Skin of body (tissue), 2 donors: ENCODE measurements around the gene THADA. TPM values are rescaled to one million over a fixed set of nuclear protein-coding genes. Genes with fewer than 3 reads are reported as not detected.
"Not testable (repeated sequence)": the region's sequence is repeated elsewhere in the genome, so short reads cannot be mapped to it uniquely, and the experiment has no call there.

Experiments used
- DNase-seq: peaks from one replicate; lab custom pipeline; 2025; lab: John Stamatoyannopoulos, UW
- total RNA-seq: library from RNA; depleted of rRNA; stranded (reverse); fragments of >200 nt; gene quantifications from one replicate; pipeline ENCODE4 v1.2.3, GENCODE V29; 2014

THADA gene
- total RNA-seq, 1 donor from 2014 or later, result 43.2 TPM

DNA sequence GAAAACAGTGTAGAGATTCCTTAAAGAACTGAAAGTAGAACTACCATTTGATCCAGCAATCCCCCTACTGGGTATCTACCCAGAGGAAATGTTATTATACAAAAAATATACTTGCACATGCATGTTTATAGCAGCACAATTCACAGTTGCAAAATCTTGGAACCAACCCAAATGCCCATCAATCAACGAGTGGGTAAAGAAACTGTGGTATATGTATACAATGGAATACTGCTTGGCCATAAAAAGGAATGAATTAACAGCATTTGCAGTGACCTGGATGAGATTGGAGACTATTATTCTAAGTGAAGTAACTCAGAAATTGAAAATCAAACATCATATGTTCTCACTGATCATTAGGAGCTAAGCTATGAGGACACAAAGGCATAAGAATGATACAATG is 4.8 kb upstream of the THADA start:
- not testable (repeated sequence) for DNase-seq

DNA sequence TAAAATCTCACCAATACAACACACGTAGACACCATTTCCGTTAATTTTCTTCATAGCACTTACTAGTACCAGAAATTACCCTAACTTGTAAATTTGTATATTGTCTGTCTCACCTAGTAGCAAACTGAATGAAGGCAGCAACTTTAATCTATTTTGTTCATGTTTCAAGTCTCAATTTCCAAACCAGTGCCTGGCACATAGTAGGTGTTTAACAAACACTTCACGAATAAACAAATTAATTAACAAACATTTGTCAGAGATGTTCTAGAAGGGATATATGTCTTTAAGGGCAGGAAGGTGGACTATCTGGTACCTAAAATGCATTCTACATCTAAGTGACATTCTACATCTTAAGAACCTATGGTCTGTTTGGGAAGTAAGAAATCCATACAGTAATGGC is 963 bp downstream of the THADA start:
- DNase-seq, result no peak

DNA sequence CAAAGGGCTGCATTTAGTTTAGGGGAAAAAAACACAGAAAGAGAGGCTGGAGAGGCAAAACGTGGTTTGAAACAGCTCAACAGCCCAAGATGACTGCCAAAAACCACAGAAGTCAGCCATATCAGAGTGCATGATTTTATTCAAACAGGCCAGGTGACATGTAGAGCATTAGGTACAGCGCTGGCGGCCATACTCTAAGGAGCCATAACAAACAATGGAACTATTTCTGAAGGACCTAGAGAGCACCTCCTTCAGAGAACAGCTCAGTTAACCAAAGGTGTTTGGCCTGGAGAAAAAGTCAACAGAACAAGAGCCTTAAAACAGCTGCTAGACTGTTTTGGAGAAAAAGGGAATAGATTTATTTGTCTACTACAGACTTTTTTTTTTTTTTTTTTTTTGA is 2.6 kb downstream of the THADA start:
- no peak for DNase-seq

DNA sequence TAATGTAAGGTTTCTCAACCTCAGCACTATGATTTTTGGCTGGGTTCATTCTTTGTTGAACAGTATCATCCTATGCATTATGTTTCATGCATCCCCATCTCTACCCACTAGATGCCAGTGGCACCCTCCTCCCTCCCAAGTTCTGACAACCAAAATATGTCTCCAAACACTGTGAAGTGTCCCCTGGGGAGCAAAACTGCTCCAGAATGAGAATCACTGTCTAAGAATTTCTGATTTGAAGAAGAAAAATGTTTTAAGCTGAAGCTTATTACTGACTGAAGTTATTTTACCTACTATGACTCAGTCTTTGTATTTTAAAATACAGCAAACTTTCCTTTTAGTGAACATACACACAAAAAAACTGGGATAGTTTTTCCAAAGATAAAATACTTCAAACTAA is 3.4 kb downstream of the THADA start:
- no peak for DNase-seq

DNA sequence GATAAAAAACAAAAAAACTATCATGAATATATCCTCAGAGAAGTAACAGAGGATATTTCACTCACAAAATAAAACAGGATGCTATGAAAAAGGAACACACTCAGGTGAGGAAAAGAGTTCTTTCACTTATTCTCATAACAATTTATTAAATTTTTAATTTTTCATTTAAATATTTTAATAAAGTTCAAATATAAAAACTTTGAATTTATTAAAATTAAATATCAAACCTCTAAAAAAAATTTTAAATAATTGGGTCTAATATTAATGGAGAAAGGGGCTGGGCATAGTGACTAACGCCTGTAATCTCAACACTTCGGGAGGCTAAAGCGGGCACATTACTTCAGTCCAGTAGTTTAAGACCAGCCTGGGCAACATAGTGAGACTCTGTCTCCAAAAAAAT is 10.1 kb downstream of the THADA start:
- no peak for DNase-seq

DNA sequence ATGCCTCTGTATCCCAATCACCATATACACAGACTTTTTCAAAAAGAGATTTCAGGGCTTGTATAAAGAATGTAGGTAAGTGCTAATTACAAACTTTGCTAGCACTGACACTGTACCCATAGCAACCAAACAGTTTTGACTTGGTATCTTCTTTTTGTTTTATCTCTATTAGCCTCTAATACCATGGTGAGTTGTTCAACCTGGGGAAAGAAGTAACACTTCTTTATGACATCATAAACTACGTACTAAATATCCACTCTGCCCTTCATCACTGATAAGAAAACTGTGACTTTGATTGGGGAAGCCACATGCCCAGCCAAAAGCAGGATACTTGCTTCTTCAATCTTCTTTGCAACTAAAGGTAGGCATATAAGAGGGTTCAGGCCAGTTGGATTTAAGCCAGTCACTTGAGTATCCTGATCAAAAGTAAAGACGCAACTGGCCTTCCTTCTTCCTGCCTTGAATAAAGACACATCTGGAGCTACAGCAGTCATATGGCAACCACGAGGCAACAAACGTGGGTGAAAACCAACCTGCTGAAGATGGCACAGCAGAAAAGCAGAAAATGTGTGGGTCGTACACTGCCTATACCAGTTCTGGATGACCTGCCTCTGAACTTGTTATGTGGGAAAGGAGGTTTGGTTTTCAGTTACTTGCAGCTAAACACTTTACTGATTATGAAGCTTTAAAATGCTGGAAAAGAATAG is 16.4 kb downstream of the THADA start:
- DNase-seq, result no peak

DNA sequence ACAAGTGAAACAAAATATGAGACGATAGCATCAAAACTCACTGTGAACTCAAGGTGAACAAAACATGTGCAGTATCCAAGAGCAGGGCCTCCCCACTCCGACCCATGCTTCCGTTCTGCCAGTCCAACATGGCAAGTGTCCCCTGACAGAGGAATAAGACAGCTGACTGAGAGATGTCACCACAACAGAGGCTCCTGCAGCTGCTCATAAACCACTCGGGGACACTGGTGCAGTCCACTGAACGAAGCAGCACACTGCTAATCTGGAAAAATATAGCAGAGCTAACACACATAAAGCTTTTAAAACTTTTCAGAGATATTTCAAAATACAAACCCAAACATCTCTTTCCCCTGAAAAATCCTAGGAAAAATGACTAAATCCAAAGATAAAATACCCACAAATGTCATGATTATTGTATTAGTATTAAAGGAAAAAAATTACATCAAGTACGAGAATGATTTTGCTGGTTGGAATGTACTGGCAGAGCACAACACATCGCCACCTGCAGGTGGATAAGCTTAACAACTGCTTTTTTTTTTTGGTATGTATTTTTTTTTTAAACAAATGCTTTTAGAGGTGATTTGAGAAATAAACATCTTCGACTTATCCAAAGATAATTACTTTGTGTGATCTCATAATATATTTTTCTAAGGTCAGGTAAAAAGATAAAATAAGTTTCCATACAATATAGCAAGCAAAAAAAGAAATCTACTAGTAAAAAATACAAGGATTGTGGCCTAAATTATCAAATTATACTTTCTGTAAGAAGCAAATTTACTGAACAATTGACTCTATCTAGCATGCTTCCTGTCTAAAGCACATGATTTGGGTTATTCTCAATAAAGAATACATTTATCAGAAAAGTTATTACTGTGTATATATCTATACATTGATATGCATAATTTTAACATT is 18.6 kb downstream of the THADA start:
- peak; percentile 12 for DNase-seq

DNA sequence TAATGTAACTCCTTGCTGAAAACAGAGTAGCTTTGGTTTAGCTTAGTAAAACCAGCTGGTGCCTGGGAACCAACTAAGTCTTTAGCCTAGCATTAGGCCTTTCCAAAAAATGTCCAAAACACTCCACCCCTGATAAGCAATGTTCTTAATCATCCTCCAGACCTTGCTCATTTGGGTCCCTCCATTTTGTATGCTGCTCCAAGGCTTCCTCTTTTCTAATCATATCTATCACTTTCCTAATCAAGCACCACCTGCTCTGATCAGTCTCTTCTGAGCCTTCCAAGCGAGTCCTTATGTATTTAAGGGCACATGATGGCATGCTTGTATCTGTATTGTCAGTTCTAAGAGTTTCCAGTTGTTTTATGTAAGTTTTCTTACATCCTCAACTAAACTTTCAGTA is 23.6 kb downstream of the THADA start:
- DNase-seq, result no peak

DNA sequence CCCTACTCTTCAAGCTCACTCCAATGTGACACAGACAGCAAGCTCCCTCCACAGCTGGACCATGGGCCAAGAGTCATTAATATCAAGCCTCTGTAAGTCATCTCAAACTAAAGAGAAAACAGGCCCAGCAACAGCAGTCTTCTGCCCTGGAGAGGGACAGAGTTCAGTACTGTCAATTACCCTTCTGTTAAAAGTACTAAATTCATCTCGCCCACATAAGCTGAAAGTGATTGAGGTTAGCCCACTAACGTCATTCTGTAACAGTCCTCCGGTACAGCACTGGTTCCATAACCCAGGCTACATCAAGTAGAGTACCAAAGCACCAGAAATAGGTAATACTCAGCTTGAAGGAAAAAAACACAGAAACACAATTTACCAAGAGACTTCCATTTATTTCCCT is 25.9 kb downstream of the THADA start:
- no peak for DNase-seq

DNA sequence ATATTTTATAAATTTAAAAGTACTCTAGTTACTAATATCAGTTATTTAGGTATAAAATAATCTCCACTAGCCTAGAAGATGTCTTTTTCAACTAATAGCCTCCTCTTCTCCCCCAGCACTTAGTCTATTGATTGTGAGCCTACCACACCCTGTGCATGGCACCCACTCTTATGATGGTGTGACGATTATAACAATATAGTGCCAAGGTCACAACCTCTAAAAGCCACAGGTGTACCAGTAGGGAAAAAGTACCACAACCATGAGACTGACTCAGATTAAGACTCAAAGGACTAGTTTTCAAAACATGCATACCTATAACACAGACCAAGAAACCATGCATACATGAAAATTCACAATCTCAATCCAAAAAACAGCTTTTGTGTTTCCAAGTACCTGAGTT is 27.6 kb downstream of the THADA start:
- no peak for DNase-seq

DNA sequence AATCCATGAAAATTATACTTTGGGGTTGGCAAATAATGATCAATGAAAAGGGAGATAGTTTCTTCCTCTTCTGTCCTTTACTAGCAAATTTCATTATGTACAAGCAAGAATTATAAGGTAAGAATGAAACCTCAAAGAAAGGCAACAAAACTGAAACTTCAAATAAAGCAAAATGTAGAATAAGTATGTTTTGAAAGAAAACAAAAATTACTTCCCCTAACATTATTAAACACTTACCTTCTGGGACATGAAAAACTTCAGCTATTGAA is 29.4 kb downstream of the THADA start:
- DNase-seq, result no peak

DNA sequence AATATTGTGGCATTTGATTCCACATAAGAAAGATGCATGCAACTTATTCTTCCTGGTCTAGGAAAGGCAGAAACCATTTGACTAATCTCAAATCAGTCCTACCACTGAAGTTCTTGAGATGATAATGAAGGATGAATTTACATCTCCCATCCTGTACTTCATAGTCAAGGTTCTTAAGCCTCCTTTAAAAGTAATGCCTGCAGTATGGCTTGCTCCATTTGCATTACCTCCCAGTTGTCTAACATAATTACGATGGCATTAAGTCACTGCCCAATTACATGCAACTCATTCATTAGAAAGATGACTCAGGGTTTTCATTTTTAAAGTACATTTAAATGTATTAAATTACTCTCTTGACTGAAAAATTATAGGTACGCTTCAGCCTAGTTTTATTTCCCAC is 32.2 kb downstream of the THADA start:
- no peak for DNase-seq

DNA sequence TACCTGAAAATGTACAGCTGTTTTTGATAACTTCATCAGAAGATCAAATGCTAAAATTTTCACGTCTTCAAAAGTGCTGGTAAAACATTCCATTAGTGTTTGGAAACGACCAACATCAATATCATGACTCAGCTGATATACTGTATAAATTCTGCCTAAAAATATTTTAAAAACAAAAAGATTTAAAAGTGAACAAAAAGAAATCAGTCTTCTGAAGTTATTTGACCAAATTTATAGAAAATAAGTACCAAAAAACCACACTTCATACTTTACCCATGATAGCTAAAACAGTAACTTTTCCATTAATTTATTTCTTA is 35.6 kb downstream of the THADA start:
- DNase-seq, result no peak

DNA sequence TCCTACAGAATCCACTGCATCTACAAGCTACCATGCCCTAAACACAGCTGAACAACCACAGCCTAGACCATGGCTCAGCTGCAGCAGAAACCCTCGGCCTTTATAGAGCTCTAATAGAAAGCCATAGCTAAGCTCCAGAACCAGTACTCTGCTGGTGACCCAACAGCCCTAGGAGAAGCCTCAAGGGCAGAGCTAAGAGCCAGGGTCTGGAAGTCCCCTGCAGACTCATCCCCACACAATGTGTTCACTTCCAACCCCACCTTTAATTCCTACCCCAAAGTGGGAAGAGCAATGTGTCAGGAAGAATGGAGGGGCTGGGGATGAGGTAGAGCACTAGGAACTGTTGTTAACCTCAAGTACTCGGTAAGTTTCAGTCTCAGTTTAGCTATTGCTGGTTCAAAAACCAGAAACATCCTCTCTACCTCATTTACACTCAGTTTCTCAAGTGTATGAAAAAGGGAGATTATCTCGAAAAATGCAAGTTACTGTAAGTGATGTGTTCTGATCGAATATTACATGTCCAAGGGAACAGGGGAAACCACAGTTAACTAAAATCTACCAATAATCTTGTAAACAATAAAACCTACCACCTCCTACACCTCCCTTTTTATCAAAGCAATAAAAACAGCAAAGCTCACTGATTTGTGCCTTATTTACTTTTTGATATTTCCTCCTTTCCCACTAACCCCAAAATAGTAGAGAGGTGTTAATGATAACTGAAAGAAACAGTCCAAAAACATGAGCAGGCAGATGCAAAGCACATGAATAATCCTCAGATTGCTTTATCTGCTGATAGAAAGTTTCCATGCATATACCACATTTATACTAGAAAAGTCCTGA is 36.2 kb downstream of the THADA start:
- DNase-seq, result no peak

DNA sequence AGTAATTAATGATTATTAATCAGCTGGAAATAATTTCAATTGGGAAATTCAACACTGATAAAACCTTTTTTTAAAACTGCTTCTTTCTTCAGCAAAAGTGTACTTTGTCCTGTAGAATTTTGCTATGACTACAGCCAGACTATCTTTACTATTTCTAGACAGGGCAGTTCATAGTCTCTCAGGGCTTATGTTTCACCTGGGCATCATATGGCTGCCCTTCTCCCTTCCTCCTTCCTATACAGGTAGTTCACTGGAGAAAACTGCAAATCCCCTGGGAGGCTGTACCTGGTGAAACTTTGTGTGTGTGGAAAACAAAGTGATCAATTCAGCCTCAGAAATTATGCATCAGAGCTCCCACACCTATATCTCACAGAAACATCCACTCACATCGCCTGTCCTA is 38.6 kb downstream of the THADA start:
- DNase-seq, result no peak

DNA sequence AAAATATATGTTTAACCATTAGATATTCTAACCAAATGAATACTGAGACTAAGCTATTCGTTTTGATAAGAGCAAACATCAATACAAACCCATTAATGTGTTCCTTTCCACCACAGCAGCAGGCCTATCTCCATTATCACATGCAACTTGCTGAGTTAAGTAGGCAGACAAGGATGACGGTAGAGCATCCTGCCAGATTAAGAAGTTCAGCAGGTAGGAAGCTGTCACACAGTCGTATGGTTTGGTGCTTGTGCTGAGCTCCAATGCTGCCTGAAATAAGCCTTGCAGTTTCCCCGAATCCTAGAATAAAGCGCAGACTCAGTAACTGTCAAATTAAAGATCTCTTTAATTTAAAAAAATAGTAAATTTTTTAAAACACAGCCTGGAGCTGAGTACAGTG is 39.6 kb downstream of the THADA start:
- DNase-seq, result no peak

DNA sequence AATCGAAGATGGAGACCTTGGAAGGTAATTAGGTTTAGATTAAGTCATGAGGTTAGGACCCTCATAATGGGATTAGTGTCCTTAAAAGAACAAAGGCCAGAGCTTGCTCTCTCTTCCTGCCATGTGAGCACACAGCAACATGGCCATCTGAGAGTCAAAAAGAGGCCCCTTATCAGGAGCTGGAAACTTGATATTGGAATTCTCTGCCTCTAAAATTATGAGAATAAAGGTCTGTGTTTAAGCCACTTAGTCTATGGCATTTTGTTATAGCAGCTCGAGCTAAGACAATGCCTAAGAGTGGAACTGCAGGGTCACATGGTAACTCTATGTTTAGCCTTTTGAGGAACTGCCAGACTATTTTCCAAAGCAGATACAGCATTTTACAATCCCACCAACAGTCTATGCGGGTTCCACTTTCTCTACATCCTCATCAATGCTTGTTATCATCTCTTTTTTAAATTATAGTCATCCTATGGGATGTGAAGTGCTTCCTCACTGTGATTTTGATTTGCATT is 42.4 kb downstream of the THADA start:
- DNase-seq, result no peak

DNA sequence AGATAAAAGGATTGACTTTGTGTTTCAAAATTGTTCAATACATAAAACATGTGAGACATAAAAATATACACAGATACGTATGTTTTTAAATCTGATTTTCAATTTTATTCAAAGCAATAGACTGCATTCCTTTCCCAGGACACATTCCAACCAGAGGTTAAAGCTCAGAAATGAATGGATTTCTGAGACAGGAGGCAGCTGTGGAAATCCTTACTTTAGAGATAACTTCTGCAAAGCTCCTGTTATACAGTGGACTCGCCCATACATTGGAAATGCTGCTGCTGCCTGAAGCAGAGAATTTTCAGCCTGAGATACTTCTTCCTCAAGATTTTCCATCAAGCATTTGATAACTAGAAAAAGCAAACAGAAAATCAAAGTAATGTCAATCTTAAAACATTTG is 43.8 kb downstream of the THADA start:
- no peak for DNase-seq

DNA sequence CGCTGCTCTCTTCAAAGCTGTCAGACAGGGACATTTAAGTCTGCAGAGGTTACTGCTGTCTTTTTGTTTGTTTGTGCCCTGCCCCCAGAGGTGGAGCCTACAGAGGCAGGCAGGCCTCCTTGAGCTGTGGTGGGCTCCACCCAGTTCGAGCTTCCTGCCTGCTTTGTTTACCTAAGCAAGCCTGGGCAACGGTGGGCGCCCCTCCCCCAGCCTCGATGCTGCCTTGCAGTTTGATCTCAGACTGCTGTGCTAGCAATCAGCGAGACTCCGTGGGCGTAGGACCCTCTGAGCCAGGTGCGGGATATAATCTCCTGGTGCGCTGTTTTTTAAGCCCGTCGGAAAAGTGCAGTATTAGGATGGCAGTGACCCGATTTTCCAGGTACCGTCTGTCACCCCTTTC is 47.5 kb downstream of the THADA start:
- not testable (repeated sequence) for DNase-seq

DNA sequence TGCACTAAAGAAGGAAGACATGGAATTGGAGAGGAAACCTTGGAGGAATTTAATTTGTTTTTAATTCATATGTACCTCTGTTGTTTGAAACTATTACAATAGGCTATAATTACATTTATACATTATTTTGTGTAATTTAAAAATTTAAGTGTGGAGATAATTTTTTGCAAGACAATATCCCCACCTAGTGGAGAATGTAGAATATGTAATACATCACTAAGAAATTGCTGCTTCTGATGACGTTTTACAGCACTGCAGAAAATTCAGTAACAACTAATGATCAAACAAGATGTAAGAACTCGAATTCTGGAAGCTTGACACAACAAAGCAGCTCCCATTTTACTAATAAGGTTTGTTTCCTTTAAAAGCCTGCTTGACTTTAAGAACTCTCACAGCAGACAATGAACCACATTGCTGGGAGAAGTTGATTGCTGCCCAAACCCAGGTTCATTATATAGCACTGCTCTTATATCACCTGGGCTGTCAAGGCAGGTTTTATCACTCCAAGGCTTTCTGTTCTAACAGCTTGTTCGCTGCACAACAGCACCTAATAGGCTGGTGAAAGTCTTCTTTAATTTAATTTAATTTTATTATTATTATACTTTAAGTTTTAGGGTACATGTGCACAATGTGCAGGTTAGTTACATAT is 53.4 kb downstream of the THADA start:
- DNase-seq, result peak; percentile 68

DNA sequence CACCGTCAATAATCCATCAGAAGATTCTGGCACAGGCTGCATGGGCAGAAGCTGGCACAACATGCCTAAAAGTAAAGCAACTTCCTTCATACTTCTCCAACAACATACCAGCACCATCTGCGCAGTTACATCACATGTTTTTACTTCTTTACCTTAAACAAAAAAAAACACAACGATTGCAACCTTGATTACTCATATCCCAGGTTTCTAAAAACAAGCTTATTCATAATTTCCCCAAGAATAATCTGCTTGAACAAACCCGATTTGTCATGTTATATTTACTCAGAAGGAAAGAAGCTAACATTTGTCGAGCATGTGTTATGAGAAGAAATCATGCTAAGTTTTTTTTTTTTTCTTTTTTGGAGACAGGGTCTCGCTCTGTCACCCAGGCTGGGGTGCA is 54.7 kb downstream of the THADA start:
- DNase-seq, result peak; percentile 37
